ENCODE data around the gene ENPP6.

- no peak for TF ChIP-seq ZNF837 (tag by site-specific recombination; IDR thresholded peaks at IDR 0.05)
- TF ChIP-seq ZNF776 (tag by site-specific recombination; IDR thresholded peaks at IDR 0.05; ENCODE audit: borderline replicate concordance) = no peak
- no peak for TF ChIP-seq ZNF555 (tag by site-specific recombination; conservative IDR thresholded peaks at IDR 0.05)
- TF ChIP-seq ZNF785 (tag by site-specific recombination; IDR thresholded peaks at IDR 0.05) = no peak
- no peak for TF ChIP-seq ZNF157 (tag by site-specific recombination; IDR thresholded peaks at IDR 0.05)
- no peak for TF ChIP-seq ZNF362 (tag by site-specific recombination; IDR thresholded peaks at IDR 0.05)
- no peak for TF ChIP-seq PRDM10 (tag by site-specific recombination; IDR thresholded peaks at IDR 0.05)
These were observed 73.7 kb downstream of the ENPP6 start for GRCh38 chr4:184143770-184144564.

All from HEK293 (cell line).